ENCODE results near the gene MAP2K5. TPM values are rescaled to one million over a fixed set of nuclear protein-coding genes. Genes with fewer than 3 reads are reported as not detected.
A peak's percentile ranks its signal among the peaks of the same experiment; 100 is the strongest.

Gene MAP2K5
- total RNA-seq, 1 donor from 2014 or later = 25.5 TPM

DNA sequence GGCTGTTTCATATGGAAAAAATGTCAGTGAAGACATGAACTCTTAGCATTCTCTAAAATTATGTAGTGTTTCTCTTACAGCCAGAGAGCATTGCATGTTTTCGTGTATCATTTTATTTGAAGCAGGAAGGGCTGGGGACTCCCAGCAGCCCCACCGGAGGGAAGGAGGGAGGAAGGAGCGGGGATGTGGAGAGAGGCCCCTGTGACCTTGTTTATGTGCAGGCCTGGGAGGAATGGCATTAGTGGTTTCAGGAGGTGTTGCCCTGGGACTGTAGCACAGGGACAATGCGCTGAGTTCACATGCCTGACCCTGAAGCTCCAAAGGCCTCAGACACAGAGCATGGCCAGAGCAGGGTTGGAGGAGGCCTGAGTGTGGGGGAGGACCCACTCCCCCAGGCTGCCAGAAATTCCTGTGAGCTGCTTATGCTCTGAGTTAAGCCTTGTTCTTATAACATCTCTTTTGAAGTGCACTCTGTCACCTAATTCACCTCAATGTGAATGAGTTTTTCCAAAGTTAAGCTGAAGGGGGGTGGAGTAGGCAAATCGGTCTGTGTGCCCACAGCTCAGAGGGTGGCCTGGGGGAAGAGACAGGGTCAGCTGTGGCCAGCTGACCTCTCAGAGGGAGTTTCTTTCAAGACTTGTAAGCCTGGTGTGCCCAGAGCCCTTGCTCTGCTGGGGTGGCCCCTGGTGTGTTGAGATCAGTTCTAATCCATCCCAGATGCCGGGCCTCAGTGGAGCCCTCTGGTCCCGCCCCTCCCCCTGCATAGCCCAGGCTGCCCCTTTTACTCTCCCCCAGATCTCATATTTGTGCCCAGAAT lies 301.3 kb downstream of the MAP2K5 start:
- H3K36me3 ChIP-seq = no peaks in the 10 kb centered on the region
- TF ChIP-seq, protein P1, sequence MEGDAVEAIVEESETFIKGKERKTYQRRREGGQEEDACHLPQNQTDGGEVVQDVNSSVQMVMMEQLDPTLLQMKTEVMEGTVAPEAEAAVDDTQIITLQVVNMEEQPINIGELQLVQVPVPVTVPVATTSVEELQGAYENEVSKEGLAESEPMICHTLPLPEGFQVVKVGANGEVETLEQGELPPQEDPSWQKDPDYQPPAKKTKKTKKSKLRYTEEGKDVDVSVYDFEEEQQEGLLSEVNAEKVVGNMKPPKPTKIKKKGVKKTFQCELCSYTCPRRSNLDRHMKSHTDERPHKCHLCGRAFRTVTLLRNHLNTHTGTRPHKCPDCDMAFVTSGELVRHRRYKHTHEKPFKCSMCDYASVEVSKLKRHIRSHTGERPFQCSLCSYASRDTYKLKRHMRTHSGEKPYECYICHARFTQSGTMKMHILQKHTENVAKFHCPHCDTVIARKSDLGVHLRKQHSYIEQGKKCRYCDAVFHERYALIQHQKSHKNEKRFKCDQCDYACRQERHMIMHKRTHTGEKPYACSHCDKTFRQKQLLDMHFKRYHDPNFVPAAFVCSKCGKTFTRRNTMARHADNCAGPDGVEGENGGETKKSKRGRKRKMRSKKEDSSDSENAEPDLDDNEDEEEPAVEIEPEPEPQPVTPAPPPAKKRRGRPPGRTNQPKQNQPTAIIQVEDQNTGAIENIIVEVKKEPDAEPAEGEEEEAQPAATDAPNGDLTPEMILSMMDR (IDR thresholded peaks at IDR 0.05) = no peak
- no peak overlapping the region for H3K27ac ChIP-seq
- peaks cover 37% of the 10 kb centered on the region for H3K4me1 ChIP-seq
- no peaks in the 10 kb centered on the region for H3K9me3 ChIP-seq
- H3K4me3 ChIP-seq = no peak overlapping the region
- intact Hi-C loops (cut with DNase I) = no loop called here
- ATAC-seq (peak; percentile 23 to 46), DNase-seq (no peak)
- no peaks in the 10 kb centered on the region for H3K27me3 ChIP-seq (ENCODE audit: low read depth)

DNA sequence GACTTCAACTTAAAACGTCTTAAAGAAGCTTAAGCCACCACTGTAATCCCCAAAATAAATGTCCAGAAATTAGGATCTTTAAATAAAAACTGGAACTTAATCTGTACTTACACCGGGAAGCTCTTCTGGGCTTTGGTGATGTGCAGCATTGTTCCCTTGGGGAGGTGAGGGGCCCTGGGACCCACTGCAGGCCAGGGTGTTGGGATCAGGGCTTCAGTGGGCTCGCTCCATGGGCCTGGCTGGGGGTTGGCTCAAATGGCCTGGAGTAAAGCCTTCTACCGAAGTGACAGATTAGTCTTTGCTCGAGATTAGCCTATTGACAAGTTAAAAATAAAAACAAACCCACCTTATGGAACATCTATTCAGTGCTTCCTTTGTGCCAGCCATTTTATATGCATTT lies 303.5 kb downstream of the MAP2K5 start:
- no peak overlapping the region for H3K4me3 ChIP-seq
- H3K4me1 ChIP-seq = peaks cover 26% of the 10 kb centered on the region
- H3K36me3 ChIP-seq = no peaks in the 10 kb centered on the region
- H3K27me3 ChIP-seq (ENCODE audit: low read depth) = no peaks in the 10 kb centered on the region
- H3K9me3 ChIP-seq = no peaks in the 10 kb centered on the region
- intact Hi-C loops (cut with DNase I) = no loop called here
- no peak overlapping the region for H3K27ac ChIP-seq
- TF ChIP-seq, protein P1 (IDR thresholded peaks at IDR 0.05) = no peak
- no peak for DNase-seq
- ATAC-seq = no peak

DNA sequence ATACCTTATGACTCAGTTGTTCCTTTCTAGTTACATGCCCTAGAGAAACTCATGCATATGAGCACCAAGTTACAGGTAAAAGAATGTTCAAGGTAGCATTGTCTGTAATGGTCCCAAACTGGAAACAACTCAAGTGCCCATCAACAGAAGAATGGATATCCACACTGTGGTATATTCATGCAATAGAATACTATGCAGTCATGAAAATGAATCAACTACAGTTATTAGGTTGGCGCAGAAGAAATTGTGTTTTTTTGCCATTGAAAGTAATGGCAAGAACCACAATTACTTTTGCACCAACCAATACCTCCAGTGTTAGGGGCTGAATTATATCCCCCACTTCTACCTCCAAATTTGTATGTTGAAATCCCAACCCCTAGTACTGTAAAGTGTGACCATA lies 307.0 kb downstream of the MAP2K5 start:
- TF ChIP-seq, protein P1 (IDR thresholded peaks at IDR 0.05) = no peak

DNA sequence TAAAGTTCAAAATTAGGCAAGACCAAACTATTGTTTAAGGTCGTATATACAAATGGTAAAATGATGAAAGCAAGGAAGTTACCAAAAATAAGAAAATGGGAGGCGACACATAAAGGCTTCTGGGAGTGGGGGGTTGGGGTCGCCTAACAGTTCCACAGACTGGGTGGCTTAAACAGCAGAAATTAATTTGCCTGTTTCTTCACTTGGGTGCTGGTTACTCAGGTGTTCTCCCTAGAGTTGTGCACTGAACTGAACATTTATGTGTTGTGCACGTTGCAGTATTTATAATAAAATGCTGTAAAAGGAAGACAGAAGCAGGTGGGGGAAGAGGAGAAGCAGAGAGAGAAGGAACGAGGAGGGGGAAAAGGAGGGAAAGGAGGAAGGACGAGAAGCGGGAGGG lies 307.8 kb downstream of the MAP2K5 start:
- no peaks in the 10 kb centered on the region for H3K27me3 ChIP-seq (ENCODE audit: low read depth)
- H3K27ac ChIP-seq = no peak overlapping the region
- H3K9me3 ChIP-seq = no peaks in the 10 kb centered on the region
- no peaks in the 10 kb centered on the region for H3K36me3 ChIP-seq
- no peak for ATAC-seq
- no peak overlapping the region for H3K4me3 ChIP-seq
- intact Hi-C loops (cut with DNase I) = loop anchor here (10.0 kb wide), 1 partner anchor 204 kb away; the partner anchor contains the start of gene PIAS1
- no peak for DNase-seq
- no peaks in the 10 kb centered on the region for H3K4me1 ChIP-seq
- TF ChIP-seq, protein P1 (IDR thresholded peaks at IDR 0.05) = no peak

More for the DNA sequence above, 307.0 kb downstream of the MAP2K5 start:
- Histone ChIP-seq H3K9me3 (no peaks in the 10 kb centered on the region), H3K27me3 (ENCODE audit: low read depth) (no peaks in the 10 kb centered on the region), H3K4me1 (peaks cover under 1% of the 10 kb centered on the region), H3K27ac (no peak overlapping the region), H3K4me3 (no peak overlapping the region), H3K36me3 (no peaks in the 10 kb centered on the region)
- DNase-seq = no peak
- no peak for ATAC-seq
- intact Hi-C loops (cut with DNase I) = no loop called here

DNA sequence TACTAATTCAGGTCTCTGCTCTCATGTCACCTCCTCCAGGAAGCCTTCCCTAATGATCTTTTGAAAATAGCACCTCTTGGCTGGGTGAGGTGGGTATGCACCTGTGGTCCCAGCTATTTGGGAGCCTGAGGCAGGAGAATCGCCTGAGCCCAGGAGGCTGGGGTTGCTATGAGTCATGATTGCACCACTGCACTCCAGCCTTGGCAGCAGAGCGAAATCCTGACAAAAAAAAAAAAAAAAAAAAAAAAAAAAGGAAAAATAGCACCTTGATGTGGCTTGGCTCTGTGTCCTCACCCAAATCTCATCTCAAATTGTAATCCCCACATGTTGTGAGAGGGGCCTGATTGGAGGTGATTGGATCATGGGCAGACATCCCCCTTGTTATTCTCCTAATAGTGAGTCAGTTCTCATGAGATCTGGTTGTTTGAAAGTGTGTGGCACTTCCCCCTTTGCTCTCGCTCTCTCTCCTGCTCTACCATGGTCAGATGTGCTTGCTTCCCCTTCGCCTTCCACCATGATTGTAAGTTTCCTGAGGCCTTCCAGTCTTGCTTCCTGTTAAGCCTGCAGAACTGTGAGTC lies 308.6 kb downstream of the MAP2K5 start:
- no peaks in the 10 kb centered on the region for H3K36me3 ChIP-seq
- no peak overlapping the region for H3K4me3 ChIP-seq
- no peaks in the 10 kb centered on the region for H3K9me3 ChIP-seq
- no peak overlapping the region for H3K27ac ChIP-seq
- ATAC-seq (peak; percentile 82 to 90), DNase-seq (peak; percentile 66)
- intact Hi-C loops (cut with DNase I) = loop anchor here (10.0 kb wide), 1 partner anchor 204 kb away; the partner anchor contains the start of gene PIAS1
- no peaks in the 10 kb centered on the region for H3K27me3 ChIP-seq (ENCODE audit: low read depth)
- TF ChIP-seq, protein P1 (IDR thresholded peaks at IDR 0.05) = no peak
- no peaks in the 10 kb centered on the region for H3K4me1 ChIP-seq
